HCT116 (cell line): ENCODE measurements around the gene SEC22C. TPM values are rescaled to one million over a fixed set of nuclear protein-coding genes. Genes with fewer than 3 reads are reported as not detected.

Experiments
- ATAC-seq: fragments of 200-7000 bp; cut with Tn5 transposase; 2 replicates; pipeline ENCODE4 v1.9.1; 2020; ENCODE audit warnings: mild to moderate bottlenecking, moderate library complexity
- BruUV-seq: library from RNA; stranded (reverse); fragments of 400-500 nt; replicated peaks from 2 replicates; lab custom pipeline; 2021; lab: Mats Ljungman, UMichigan
- CTCF ChIA-PET: fragments of 300-600 bp; sonication (Branson Sonifier 250); formaldehyde crosslinking; loops from one replicate; lab custom pipeline; 2021; ENCODE audit warnings: antibody characterized with exemption; lab: Charles Lee
- POLR2A ChIA-PET: fragments of 300-600, 350-600 bp; sonication (Branson Sonifier 250); formaldehyde crosslinking; loops from one replicate; lab custom pipeline; 2021; ENCODE audit warnings: antibody characterized with exemption; lab: Charles Lee
- RAD21 ChIA-PET, 2 experiments: fragments of 300-600 bp; sonication (Branson Sonifier 250); formaldehyde crosslinking; loops; one replicate each; lab custom pipeline; 2023; ENCODE audit warnings: low total read pairs in 2 of 2; ENCODE audit not compliant: uncharacterized antibody in 2 of 2, unreplicated experiment in 2 of 2, low non-redundant PET in 1 of 2; lab: Charles Lee
- DNase-seq: peaks from one replicate; pipeline ENCODE4 v3.0.0-alpha.2; 2010; ENCODE audit warnings: low read depth, low spot score
- H2AFZ ChIP-seq: fragments of 200-600 bp; shearing (Covaris generic), sonication (generic); 2 replicates; pipeline ENCODE4 v1.6.1; 2017; ENCODE audit warnings: low read depth, mixed run types, mixed read lengths, antibody characterized with exemption, low read length; ENCODE audit not compliant: poor library complexity, severe bottlenecking
- H3K27ac ChIP-seq: 2 replicates; pipeline ENCODE4 v1.5.1; 2012; ENCODE audit warnings: low read depth, low read length
- H3K27me3 ChIP-seq: fragments of 200-600 bp; sonication (generic); 2 replicates; pipeline ENCODE4 v1.6.1; 2016; ENCODE audit warnings: mixed run types, low read length, mixed read lengths; ENCODE audit not compliant: insufficient read depth
- H3K36me3 ChIP-seq, 2 experiments: fragments of 200-500 bp in 1 of 2; fragments of 200-600 bp in 1 of 2; sonication (Bioruptor generic) in 1 of 2; sonication (generic) in 1 of 2; 2 replicates each; pipeline versions ENCODE4 v1.5.1 to v1.6.1; 2014 to 2016; ENCODE audit warnings: low read length in 2 of 2, inconsistent platforms in 1 of 2, mixed read lengths in 1 of 2, mixed run types in 1 of 2; ENCODE audit not compliant: insufficient read depth in 2 of 2, control insufficient read depth in 1 of 2
- H3K4me1 ChIP-seq, 2 experiments: fragments of 200-600 bp in 1 of 2; sonication (generic) in 1 of 2; 2 replicates each; pipeline versions ENCODE4 v1.5.1 to v1.6.1; 2012 to 2017; ENCODE audit warnings: low read length in 2 of 2, inconsistent platforms in 1 of 2, mild to moderate bottlenecking in 1 of 2, mixed read lengths in 1 of 2, mixed run types in 1 of 2, moderate library complexity in 1 of 2; ENCODE audit not compliant: insufficient read depth in 2 of 2, control insufficient read depth in 1 of 2
- H3K4me2 ChIP-seq: fragments of 200-600 bp; sonication (generic); 2 replicates; pipeline ENCODE4 v1.6.1; 2017; ENCODE audit warnings: mixed run types, low read length, mixed read lengths
- H3K4me3 ChIP-seq, 2 experiments: fragments of 200-600 bp in 1 of 2; sonication (generic) in 1 of 2; replicated peaks in 1 of 2; 2 replicates each; pipeline ENCODE4 v1.5.1; 2011 to 2016; ENCODE audit warnings: low read length in 2 of 2, control low read depth in 1 of 2, low read depth in 1 of 2, mild to moderate bottlenecking in 1 of 2, mixed read lengths in 1 of 2, mixed run types in 1 of 2
- H3K79me2 ChIP-seq: fragments of 200-600 bp; sonication (generic); 2 replicates; pipeline ENCODE4 v1.6.1; 2017; ENCODE audit warnings: mild to moderate bottlenecking, mixed run types, low read length, moderate library complexity, mixed read lengths; ENCODE audit not compliant: insufficient read depth
- H3K9ac ChIP-seq: fragments of 200-600 bp; sonication (generic); 2 replicates; pipeline ENCODE4 v1.6.1; 2016; ENCODE audit warnings: low read length, mixed read lengths
- H3K9me2 ChIP-seq: fragments of 200-600 bp; sonication (generic), shearing (Covaris generic); 2 replicates; pipeline ENCODE4 v1.6.1; 2017; ENCODE audit warnings: mixed run types, mild to moderate bottlenecking, moderate library complexity; ENCODE audit not compliant: insufficient read depth
- H3K9me3 ChIP-seq, 2 experiments: fragments of 200-500 bp in 1 of 2; fragments of 200-600 bp in 1 of 2; sonication (Bioruptor generic) in 1 of 2; sonication (generic) in 1 of 2; 2 replicates each; pipeline ENCODE4 v1.6.1; 2014 to 2017; ENCODE audit warnings: low read length in 2 of 2, mixed read lengths in 2 of 2, inconsistent platforms in 1 of 2, low read depth in 1 of 2, mild to moderate bottlenecking in 1 of 2, mixed run types in 1 of 2, moderate library complexity in 1 of 2; ENCODE audit not compliant: control insufficient read depth in 1 of 2, insufficient read depth in 1 of 2
- H4K20me1 ChIP-seq: fragments of 200-600 bp; sonication (generic), shearing (Covaris generic); 2 replicates; pipeline ENCODE4 v1.6.1; 2017; ENCODE audit warnings: mixed run types, mild to moderate bottlenecking, moderate library complexity; ENCODE audit not compliant: insufficient read depth
- CEBPB ChIP-seq: IDR thresholded peaks from 2 replicates; pipeline ENCODE4 v1.6.1; 2012; ENCODE audit warnings: low read depth
- EZH2phosphoT487 ChIP-seq: fragments of 200-600 bp; IDR thresholded peaks from 2 replicates; pipeline ENCODE4 v1.6.1; 2018; ENCODE audit warnings: antibody characterized with exemption, borderline replicate concordance
- TCF7L2 ChIP-seq: IDR thresholded peaks from 2 replicates; pipeline ENCODE4 v1.7.0; 2011; ENCODE audit warnings: borderline replicate concordance, inconsistent platforms; ENCODE audit not compliant: insufficient read depth, insufficient read length; ENCODE audit errors: extremely low read depth
- YY1 ChIP-seq: IDR thresholded peaks from 2 replicates; pipeline ENCODE4 v1.6.1; 2011; ENCODE audit warnings: low read length, low read depth, moderate library complexity, mild to moderate bottlenecking; ENCODE audit not compliant: insufficient replicate concordance; ENCODE audit errors: extremely low read depth
- ZFX ChIP-seq: fragments of 450-650 bp; IDR thresholded peaks from 2 replicates; pipeline ENCODE4 v1.6.1; 2017
- intact Hi-C: fragments of 100-400 bp; cut with micrococcal nuclease; formaldehyde crosslinking; loops from 2 replicates; pipeline ENCODE4 v1.10.0; 2022
- total RNA-seq: library from RNA; stranded (reverse); gene quantifications from one replicate; pipeline ENCODE4 v1.2.1, GENCODE V29; 2021; ENCODE audit not compliant: unreplicated experiment
- TF ChIP-seq, protein P1 (sequence below): IDR thresholded peaks from 2 replicates; pipeline ENCODE4 v1.6.1; 2012; ENCODE audit warnings: low read depth

The SEC22C gene
- total RNA-seq, 1 experiment from 2014 or later = 43.4 TPM

DNA sequence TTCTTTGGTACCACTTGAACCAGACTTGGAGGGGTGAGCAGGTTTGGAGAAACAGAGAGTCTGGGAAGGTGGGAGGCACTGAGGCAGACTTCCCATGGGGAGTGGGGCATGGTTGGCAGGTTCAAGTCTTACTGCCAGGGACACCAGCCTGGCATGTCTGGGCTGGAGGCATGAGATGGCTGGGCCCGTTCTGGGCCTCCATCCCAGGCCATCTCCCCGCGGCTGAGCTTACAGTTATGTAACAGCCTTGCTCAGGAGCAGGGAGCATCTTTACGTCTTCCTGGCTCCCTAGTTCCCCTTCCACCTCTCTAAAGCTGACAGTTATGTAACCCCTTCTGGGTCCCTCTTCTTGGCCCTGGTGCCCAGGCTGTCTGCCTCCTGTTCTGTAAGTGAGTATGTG lies 66.9 kb downstream of the SEC22C start:
- no peak overlapping the region for H2AFZ ChIP-seq
- H3K27ac ChIP-seq = no peak overlapping the region
- intact Hi-C loops = no loop called here

More for the DNA sequence above, 66.9 kb downstream of the SEC22C start:
- Histone ChIP-seq H3K36me3 (no peaks in the 10 kb centered on the region), H3K4me1 (no peaks in the 10 kb centered on the region), H3K9ac (no peak overlapping the region), H3K4me3 (no peak overlapping the region), H3K9me3 (no peaks in the 10 kb centered on the region), H3K27me3 (no peaks in the 10 kb centered on the region), H3K4me2 (no peak overlapping the region), H3K79me2 (no peaks in the 10 kb centered on the region), H4K20me1 (no peaks in the 10 kb centered on the region), H3K9me2 (no peaks in the 10 kb centered on the region)
- POLR2A ChIA-PET = interaction anchor here (2.1 kb wide), 1 partner anchor 13 kb away, joined by 4 read pairs; the partner anchor contains the start of gene VIPR1
- CTCF ChIA-PET = no interaction called here
- no TSS peak for BruUV-seq
- TF ChIP-seq, protein P1, sequence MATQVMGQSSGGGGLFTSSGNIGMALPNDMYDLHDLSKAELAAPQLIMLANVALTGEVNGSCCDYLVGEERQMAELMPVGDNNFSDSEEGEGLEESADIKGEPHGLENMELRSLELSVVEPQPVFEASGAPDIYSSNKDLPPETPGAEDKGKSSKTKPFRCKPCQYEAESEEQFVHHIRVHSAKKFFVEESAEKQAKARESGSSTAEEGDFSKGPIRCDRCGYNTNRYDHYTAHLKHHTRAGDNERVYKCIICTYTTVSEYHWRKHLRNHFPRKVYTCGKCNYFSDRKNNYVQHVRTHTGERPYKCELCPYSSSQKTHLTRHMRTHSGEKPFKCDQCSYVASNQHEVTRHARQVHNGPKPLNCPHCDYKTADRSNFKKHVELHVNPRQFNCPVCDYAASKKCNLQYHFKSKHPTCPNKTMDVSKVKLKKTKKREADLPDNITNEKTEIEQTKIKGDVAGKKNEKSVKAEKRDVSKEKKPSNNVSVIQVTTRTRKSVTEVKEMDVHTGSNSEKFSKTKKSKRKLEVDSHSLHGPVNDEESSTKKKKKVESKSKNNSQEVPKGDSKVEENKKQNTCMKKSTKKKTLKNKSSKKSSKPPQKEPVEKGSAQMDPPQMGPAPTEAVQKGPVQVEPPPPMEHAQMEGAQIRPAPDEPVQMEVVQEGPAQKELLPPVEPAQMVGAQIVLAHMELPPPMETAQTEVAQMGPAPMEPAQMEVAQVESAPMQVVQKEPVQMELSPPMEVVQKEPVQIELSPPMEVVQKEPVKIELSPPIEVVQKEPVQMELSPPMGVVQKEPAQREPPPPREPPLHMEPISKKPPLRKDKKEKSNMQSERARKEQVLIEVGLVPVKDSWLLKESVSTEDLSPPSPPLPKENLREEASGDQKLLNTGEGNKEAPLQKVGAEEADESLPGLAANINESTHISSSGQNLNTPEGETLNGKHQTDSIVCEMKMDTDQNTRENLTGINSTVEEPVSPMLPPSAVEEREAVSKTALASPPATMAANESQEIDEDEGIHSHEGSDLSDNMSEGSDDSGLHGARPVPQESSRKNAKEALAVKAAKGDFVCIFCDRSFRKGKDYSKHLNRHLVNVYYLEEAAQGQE = no peak
- TF ChIP-seq TCF7L2 (no peak), ZFX (no peak), CEBPB (no peak), YY1 (no peak), EZH2phosphoT487 (no peak)
- RAD21 ChIA-PET = no interaction called here
- DNase-seq = no peak
- ATAC-seq = no peak
